Middle frontal gyrus (tissue), 1 donor: ENCODE measurements around the gene PTX4.

Experiments used
- DNase-seq: peaks from one replicate; pipeline ENCODE4 v3.0.0-alpha.2; 2015; ENCODE audit warnings: low spot score; ENCODE audit errors: extremely low spot score

The PTX4 gene

GRCh38 chr16:1524366-1524765 lies 35.6 kb upstream of the PTX4 start:
- DNase-seq: no peak

GRCh38 chr16:1523581-1524245 lies 35.0 kb upstream of the PTX4 start:
- DNase-seq: no peak

GRCh38 chr16:1520461-1520860 lies 31.7 kb upstream of the PTX4 start:
- no peak for DNase-seq

GRCh38 chr16:1519831-1520230 lies 31.1 kb upstream of the PTX4 start:
- no peak for DNase-seq

GRCh38 chr16:1518626-1519135 lies 29.9 kb upstream of the PTX4 start:
- DNase-seq: no peak

- DNase-seq: no peak
Measured at GRCh38 chr16:1514507-1514906, 25.8 kb upstream of the PTX4 start.

GRCh38 chr16:1512774-1513173 lies 24.0 kb upstream of the PTX4 start:
- no peak for DNase-seq

GRCh38 chr16:1511662-1512569 lies 23.2 kb upstream of the PTX4 start:
- no peak for DNase-seq

- no peak for DNase-seq
Measured at GRCh38 chr16:1510941-1511351, 22.2 kb upstream of the PTX4 start.

- DNase-seq: no peak
Measured at GRCh38 chr16:1510272-1510671, 21.5 kb upstream of the PTX4 start.

GRCh38 chr16:1509307-1510221 lies 20.8 kb upstream of the PTX4 start:
- DNase-seq: no peak

GRCh38 chr16:1508494-1509187 lies 19.9 kb upstream of the PTX4 start:
- no peak for DNase-seq

GRCh38 chr16:1506494-1507213 lies 17.9 kb upstream of the PTX4 start:
- DNase-seq: no peak

GRCh38 chr16:1505912-1506311 lies 17.2 kb upstream of the PTX4 start:
- DNase-seq: no peak

- DNase-seq: no peak
Measured at GRCh38 chr16:1505073-1505844, 16.5 kb upstream of the PTX4 start.

- DNase-seq: no peak
Measured at GRCh38 chr16:1503110-1503955, 14.6 kb upstream of the PTX4 start.

- DNase-seq: no peak
Measured at GRCh38 chr16:1502092-1503004, 13.6 kb upstream of the PTX4 start.
